Coronary artery (tissue), 2 donors: ENCODE results near the gene GPX8.

Experiments
- DNase-seq: peaks from one replicate; pipeline ENCODE4 v3.0.0-alpha.2; 2017; ENCODE audit warnings: low spot score
- H3K27ac ChIP-seq, 2 donors: fragments of 200-600 bp; sonication (generic); one replicate each; pipeline ENCODE4 v1.5.1; 2016 to 2019
- H3K4me3 ChIP-seq: fragments of 200-600 bp; sonication (generic); 2 replicates; pipeline ENCODE4 v1.5.1; 2016; ENCODE audit warnings: mild to moderate bottlenecking, moderate library complexity
- CTCF ChIP-seq: fragments of 200-600 bp; sonication (generic); IDR thresholded peaks from one replicate; pipeline ENCODE4 v1.5.1; 2019; ENCODE audit warnings: antibody characterized with exemption

GPX8 gene

GRCh38 chr5:55136521-55136920, 23.4 kb upstream of the GPX8 start:
- DNase-seq: no peak
- no peak for TF ChIP-seq CTCF
- Histone ChIP-seq H3K27ac (no peak overlapping the region), H3K4me3 (no peak overlapping the region)

GRCh38 chr5:55140908-55141665, 18.9 kb upstream of the GPX8 start:
- Histone ChIP-seq H3K4me3 (no peak overlapping the region), H3K27ac (no peak overlapping the region)
- TF ChIP-seq CTCF: no peak
- DNase-seq: no peak

GRCh38 chr5:55141945-55142690, 17.9 kb upstream of the GPX8 start:
- H3K27ac ChIP-seq: no peak overlapping the region
- no peak overlapping the region for H3K4me3 ChIP-seq
- TF ChIP-seq CTCF: no peak
- no peak for DNase-seq

GRCh38 chr5:55143624-55144023, 16.3 kb upstream of the GPX8 start:
- no peak for DNase-seq
- TF ChIP-seq CTCF: no peak
- Histone ChIP-seq H3K27ac (no peak overlapping the region), H3K4me3 (no peak overlapping the region)

- TF ChIP-seq CTCF: no peak
- DNase-seq: no peak
- H3K27ac ChIP-seq: no peak overlapping the region
- no peak overlapping the region for H3K4me3 ChIP-seq
Measured at GRCh38 chr5:55146080-55146479, 13.9 kb upstream of the GPX8 start.

GRCh38 chr5:55146543-55147151, 13.3 kb upstream of the GPX8 start:
- DNase-seq: no peak
- Histone ChIP-seq H3K27ac (no peak overlapping the region), H3K4me3 (no peak overlapping the region)
- peak; percentile 86 for TF ChIP-seq CTCF
